Upper lobe of left lung (tissue), 6 donors: ENCODE measurements around the gene PPM1D. TPM values are rescaled to one million over a fixed set of nuclear protein-coding genes. Genes with fewer than 3 reads are reported as not detected.
A peak's percentile ranks its signal among the peaks of the same experiment; 100 is the strongest.

Experiments used
- ATAC-seq, 2 donors: fragments of 200-7000 bp; cut with Tn5 transposase; one replicate each; pipeline ENCODE4 v1.9.1; 2022; ENCODE audit warnings: mild to moderate bottlenecking in 2 of 2, moderate library complexity in 2 of 2; ENCODE audit not compliant: low FRiP score in 2 of 2
- DNase-seq, 2 donors: peaks; one replicate each; pipeline ENCODE4 v3.0.0-alpha.2; 2019 to 2020
- H3K27ac ChIP-seq, 4 donors: fragments of 200-600 bp; sonication (generic); one replicate each; pipeline ENCODE4 v1.5.1; 2016 to 2019
- H3K27me3 ChIP-seq, 4 donors: fragments of 200-600 bp; sonication (generic); one replicate each; pipeline ENCODE4 v1.5.1; 2017 to 2019
- H3K36me3 ChIP-seq, 4 donors: fragments of 200-600 bp; sonication (generic); one replicate each; pipeline ENCODE4 v1.5.1; 2016 to 2019
- H3K4me1 ChIP-seq, 4 donors: fragments of 200-600 bp; sonication (generic); one replicate each; pipeline ENCODE4 v1.5.1; 2018 to 2019
- H3K4me3 ChIP-seq, 4 donors: fragments of 200-600 bp; sonication (generic); one replicate each; pipeline ENCODE4 v1.5.1; 2017 to 2019; ENCODE audit warnings: mild to moderate bottlenecking in 2 of 4, moderate library complexity in 1 of 4
- H3K9me3 ChIP-seq, 4 donors: fragments of 200-600 bp; sonication (generic); one replicate each; pipeline ENCODE4 v1.5.1; 2018 to 2019
- EP300 ChIP-seq, 4 donors: sonication (generic); formaldehyde crosslinking; IDR thresholded peaks; one replicate each; pipeline ENCODE4 v1.5.1; 2017; ENCODE audit warnings: antibody characterized with exemption in 4 of 4, control low read depth in 2 of 4
- POLR2A ChIP-seq, 4 donors: fragments of 450-650 bp; IDR thresholded peaks; one replicate each; pipeline ENCODE4 v1.5.1; 2016 to 2017; ENCODE audit warnings: antibody characterized with exemption in 4 of 4, mild to moderate bottlenecking in 2 of 4
- POLR2AphosphoS5 ChIP-seq, 2 donors: sonication (generic); formaldehyde crosslinking; IDR thresholded peaks; one replicate each; pipeline ENCODE4 v1.5.1; 2017; ENCODE audit warnings: antibody characterized with exemption in 2 of 2
- WGBS, 2 donors: methylation state at CpG; one replicate each; pipeline ENCODE4 v1.1.5; 2017 to 2018; 5-methylcytosine and 5-hydroxymethylcytosine counted together
- total RNA-seq, 6 donors: library from RNA; depleted of rRNA in 4 of 6; stranded (reverse); fragments of >200 nt in 4 of 6; gene quantifications; one replicate each; pipeline versions ENCODE4 v1.1.0 to v1.2.1, GENCODE V29; 2016 to 2021
- TF ChIP-seq, protein P1 (sequence below), 6 experiments: fragments of 450-650 bp in 4 of 6; fragments of 200-600 bp in 2 of 6; sonication (generic) in 2 of 6; IDR thresholded peaks; one replicate each; pipeline ENCODE4 v1.5.1; 2016 to 2019; ENCODE audit warnings: antibody characterized with exemption in 6 of 6
- donor health status: DM: no; HTN: no; CAD: no; lungs with moderate emphysema.
- donor health status: DM: no; HTN: yes; CAD: no; lungs with severe emphysema.

Gene PPM1D
- total RNA-seq, 6 donors from 2014 or later, result 14.4 to 25.9 (median 19.8) TPM

DNA sequence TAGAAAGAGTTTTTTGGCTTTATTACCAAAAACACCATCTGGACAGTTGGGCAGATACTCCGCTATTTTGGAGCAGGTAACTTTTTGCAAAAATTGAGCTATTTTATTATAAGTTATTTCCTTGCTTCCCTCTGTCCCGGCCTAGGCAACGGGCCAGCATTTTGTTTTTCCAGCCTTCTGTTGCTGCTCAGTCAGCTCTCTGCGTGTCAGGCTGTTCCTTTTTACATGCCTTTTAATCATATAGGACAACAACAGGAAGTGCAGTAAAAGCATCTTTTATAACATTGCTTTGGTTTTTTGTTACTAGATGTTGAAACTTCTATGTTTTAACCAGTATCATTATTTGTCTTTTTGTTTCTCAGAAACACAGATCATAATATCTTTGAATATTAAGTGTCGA, 30.4 kb downstream of the PPM1D start:
- 69 to 83% methylated on average over 5 of the region's 5 CpGs for WGBS, 2 donors
- H3K4me1 ChIP-seq, result peaks cover 0 to 8% (median 3%) of the 10 kb centered on the region in 4 donors
- no peak for DNase-seq
- TF ChIP-seq POLR2AphosphoS5 (IDR thresholded peaks at IDR 0.05), result no peak
- TF ChIP-seq, protein P1, sequence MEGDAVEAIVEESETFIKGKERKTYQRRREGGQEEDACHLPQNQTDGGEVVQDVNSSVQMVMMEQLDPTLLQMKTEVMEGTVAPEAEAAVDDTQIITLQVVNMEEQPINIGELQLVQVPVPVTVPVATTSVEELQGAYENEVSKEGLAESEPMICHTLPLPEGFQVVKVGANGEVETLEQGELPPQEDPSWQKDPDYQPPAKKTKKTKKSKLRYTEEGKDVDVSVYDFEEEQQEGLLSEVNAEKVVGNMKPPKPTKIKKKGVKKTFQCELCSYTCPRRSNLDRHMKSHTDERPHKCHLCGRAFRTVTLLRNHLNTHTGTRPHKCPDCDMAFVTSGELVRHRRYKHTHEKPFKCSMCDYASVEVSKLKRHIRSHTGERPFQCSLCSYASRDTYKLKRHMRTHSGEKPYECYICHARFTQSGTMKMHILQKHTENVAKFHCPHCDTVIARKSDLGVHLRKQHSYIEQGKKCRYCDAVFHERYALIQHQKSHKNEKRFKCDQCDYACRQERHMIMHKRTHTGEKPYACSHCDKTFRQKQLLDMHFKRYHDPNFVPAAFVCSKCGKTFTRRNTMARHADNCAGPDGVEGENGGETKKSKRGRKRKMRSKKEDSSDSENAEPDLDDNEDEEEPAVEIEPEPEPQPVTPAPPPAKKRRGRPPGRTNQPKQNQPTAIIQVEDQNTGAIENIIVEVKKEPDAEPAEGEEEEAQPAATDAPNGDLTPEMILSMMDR (IDR thresholded peaks at IDR 0.05), result no peak
- no peak for TF ChIP-seq EP300 (IDR thresholded peaks at IDR 0.05)
- no peak for TF ChIP-seq POLR2A (IDR thresholded peaks at IDR 0.05)
- peak overlapping the region in 1 of 4 donors; percentile 3 for H3K27ac ChIP-seq
- H3K9me3 ChIP-seq, result no peaks in the 10 kb centered on the region
- H3K27me3 ChIP-seq, result no peaks in the 10 kb centered on the region
- H3K4me3 ChIP-seq, result no peak overlapping the region
- H3K36me3 ChIP-seq, result peaks cover 0 to 40% (median 12%) of the 10 kb centered on the region in 4 donors
- no peak for ATAC-seq

DNA sequence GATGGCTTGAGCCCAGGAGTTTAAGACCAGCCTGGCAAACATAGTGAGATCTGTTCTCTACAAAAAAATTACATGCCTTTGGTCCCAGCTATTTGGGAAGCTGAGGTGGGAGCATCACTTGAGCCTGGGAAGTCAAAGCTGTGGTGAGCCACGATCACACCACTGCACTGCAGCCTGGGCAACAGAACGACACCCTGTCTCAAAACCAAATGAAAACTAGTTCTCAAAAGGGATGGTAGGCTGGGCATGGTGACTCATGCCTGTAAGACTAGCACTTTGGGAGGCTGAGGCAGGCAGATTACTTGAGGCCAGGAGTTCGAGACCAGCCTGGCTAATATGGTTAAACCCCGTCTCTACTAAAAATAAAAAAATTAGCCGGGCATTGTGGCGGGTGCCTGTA, 31.1 kb downstream of the PPM1D start:
- no peak overlapping the region for H3K4me3 ChIP-seq
- DNase-seq (no peak), ATAC-seq (no peak)
- H3K27me3 ChIP-seq, result no peaks in the 10 kb centered on the region
- H3K4me1 ChIP-seq, result peaks cover 0 to 8% (median 3%) of the 10 kb centered on the region in 4 donors
- TF ChIP-seq POLR2AphosphoS5 (IDR thresholded peaks at IDR 0.05) (no peak), EP300 (IDR thresholded peaks at IDR 0.05) (no peak), POLR2A (IDR thresholded peaks at IDR 0.05) (no peak)
- TF ChIP-seq, protein P1 (IDR thresholded peaks at IDR 0.05), result no peak
- H3K9me3 ChIP-seq, result no peaks in the 10 kb centered on the region
- 86 to 95% methylated on average over 6 of the region's 6 CpGs for WGBS, 2 donors
- H3K36me3 ChIP-seq, result peaks cover 8 to 43% (median 19%) of the 10 kb centered on the region in 4 donors
- peak overlapping the region in 1 of 4 donors; percentile 3 for H3K27ac ChIP-seq

DNA sequence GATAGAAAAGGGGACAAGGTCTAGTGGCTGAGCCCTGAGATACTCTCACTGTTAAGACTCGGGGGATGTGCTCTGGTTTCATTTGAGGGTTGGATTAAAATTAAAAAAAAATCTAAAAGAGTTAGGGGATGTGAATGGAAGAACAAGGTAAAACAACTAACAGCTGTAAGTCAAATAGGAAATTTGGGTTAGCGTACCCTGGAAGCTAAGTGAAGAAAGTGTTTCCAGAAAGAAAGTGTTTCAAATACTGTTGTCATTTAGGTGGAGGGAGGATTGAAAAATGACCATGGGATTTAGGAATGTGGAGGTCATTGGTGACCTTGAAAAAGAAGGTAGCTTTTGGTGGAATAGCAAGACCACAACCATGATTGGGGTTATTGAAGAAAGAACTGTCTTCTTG, 37.7 kb downstream of the PPM1D start:
- no peak for ATAC-seq
- TF ChIP-seq EP300 (IDR thresholded peaks at IDR 0.05), result no peak
- no peak for TF ChIP-seq POLR2A (IDR thresholded peaks at IDR 0.05)
- TF ChIP-seq, protein P1 (IDR thresholded peaks at IDR 0.05), result no peak
- no peak for TF ChIP-seq POLR2AphosphoS5 (IDR thresholded peaks at IDR 0.05)

DNA sequence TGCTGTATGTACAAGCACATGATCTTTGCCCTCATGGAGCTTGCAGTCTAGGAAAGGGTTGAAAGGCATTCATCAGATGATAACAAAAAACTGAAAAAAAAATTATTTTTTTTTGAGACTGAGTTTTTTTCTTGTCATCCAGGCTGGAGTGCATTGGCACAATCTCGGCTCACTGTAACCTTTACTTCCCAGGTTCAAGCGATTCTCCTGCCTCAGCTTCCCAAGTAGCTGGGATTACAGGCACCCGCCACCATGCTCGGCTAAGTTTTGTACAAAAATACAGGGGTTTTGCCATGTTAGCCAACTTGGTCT, 39.0 kb downstream of the PPM1D start:
- H3K4me1 ChIP-seq, result peaks cover 0 to 5% (median 1%) of the 10 kb centered on the region in 4 donors
- DNase-seq (no peak), ATAC-seq (no peak)
- H3K36me3 ChIP-seq, result peaks cover 8 to 53% (median 23%) of the 10 kb centered on the region in 4 donors
- H3K27ac ChIP-seq, result no peak overlapping the region
- 73 to 78% methylated on average over 4 of the region's 4 CpGs for WGBS, 2 donors
- no peaks in the 10 kb centered on the region for H3K27me3 ChIP-seq
- H3K4me3 ChIP-seq, result no peak overlapping the region
- TF ChIP-seq EP300 (IDR thresholded peaks at IDR 0.05), result no peak
- no peak for TF ChIP-seq POLR2A (IDR thresholded peaks at IDR 0.05)
- no peak for TF ChIP-seq POLR2AphosphoS5 (IDR thresholded peaks at IDR 0.05)
- TF ChIP-seq, protein P1 (IDR thresholded peaks at IDR 0.05), result no peak
- no peaks in the 10 kb centered on the region for H3K9me3 ChIP-seq

More for the DNA sequence above, 37.7 kb downstream of the PPM1D start:
- no peaks in the 10 kb centered on the region for H3K27me3 ChIP-seq
- no peaks in the 10 kb centered on the region for H3K9me3 ChIP-seq
- 87 to 93% methylated on average over 2 of the region's 2 CpGs for WGBS, 2 donors
- H3K27ac ChIP-seq, result no peak overlapping the region
- peaks cover 8 to 60% (median 23%) of the 10 kb centered on the region in 4 donors for H3K36me3 ChIP-seq
- peaks cover 0 to 5% (median 1%) of the 10 kb centered on the region in 4 donors for H3K4me1 ChIP-seq
- no peak for DNase-seq
- no peak overlapping the region for H3K4me3 ChIP-seq

DNA sequence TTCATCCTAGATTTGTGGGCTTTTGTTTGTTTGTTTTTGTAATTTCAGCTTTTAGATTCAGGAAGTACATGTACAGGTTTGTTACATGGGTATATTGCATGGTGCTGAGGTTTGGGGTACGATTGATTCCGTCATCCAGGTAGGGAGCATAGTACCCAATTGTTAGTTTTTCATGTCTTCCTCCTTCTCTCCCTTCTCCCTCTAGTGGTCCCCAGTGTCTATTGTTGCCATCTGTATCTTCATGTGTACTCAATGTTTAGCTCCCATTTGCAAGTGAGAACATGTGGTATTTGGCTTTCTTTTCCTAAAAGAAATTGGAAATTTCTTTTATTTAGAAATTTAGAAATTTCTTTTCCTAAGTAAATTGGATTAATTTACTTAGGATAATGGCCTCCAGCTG, 40.5 kb downstream of the PPM1D start:
- DNase-seq (no peak), ATAC-seq (no peak)
- Histone ChIP-seq H3K27me3 (no peaks in the 10 kb centered on the region), H3K27ac (no peak overlapping the region), H3K4me3 (no peak overlapping the region), H3K36me3 (peaks cover 6 to 46% (median 15%) of the 10 kb centered on the region in 4 donors), H3K9me3 (no peaks in the 10 kb centered on the region), H3K4me1 (peaks cover 0 to 5% (median 1%) of the 10 kb centered on the region in 4 donors)
- TF ChIP-seq, protein P1 (IDR thresholded peaks at IDR 0.05), result no peak
- TF ChIP-seq POLR2AphosphoS5 (IDR thresholded peaks at IDR 0.05), result no peak
- no peak for TF ChIP-seq POLR2A (IDR thresholded peaks at IDR 0.05)
- no peak for TF ChIP-seq EP300 (IDR thresholded peaks at IDR 0.05)
- WGBS, 2 donors, result 85 to 88% methylated on average over 2 of the region's 2 CpGs
